Neural crest cell (in vitro differentiated cells): ENCODE data around the gene KBTBD3. TPM values are rescaled to one million over a fixed set of nuclear protein-coding genes. Genes with fewer than 3 reads are reported as not detected.
A peak's percentile ranks its signal among the peaks of the same experiment; 100 is the strongest.

Experiments
- DNase-seq: peaks from one replicate; pipeline ENCODE4 v3.0.0; 2021; ENCODE audit warnings: low read depth, mixed read lengths, low spot score
- H3K27ac Mint-ChIP-seq: one replicate; pipeline ENCODE4 v1.8.0; 2021; ENCODE audit warnings: mild to moderate bottlenecking, mixed read lengths; ENCODE audit not compliant: unreplicated experiment
- H3K27me3 Mint-ChIP-seq: 2 replicates; pipeline ENCODE4 v1.8.0; 2021; ENCODE audit warnings: low read depth, mild to moderate bottlenecking, mixed read lengths
- H3K36me3 Mint-ChIP-seq: 2 replicates; pipeline ENCODE4 v1.8.0; 2021; ENCODE audit warnings: low read depth, mild to moderate bottlenecking, mixed read lengths
- H3K4me1 Mint-ChIP-seq: 2 replicates; pipeline ENCODE4 v1.8.0; 2021; ENCODE audit warnings: mixed read lengths
- H3K4me3 Mint-ChIP-seq: one replicate; pipeline ENCODE4 v1.8.0; 2021; ENCODE audit warnings: mild to moderate bottlenecking, mixed read lengths
- H3K9me3 Mint-ChIP-seq: 2 replicates; pipeline ENCODE4 v1.8.0; 2021; ENCODE audit warnings: mixed read lengths
- CTCF ChIP-seq: fragments of 200-600 bp; sonication (generic); conservative IDR thresholded peaks from 2 replicates; pipeline ENCODE4 v1.5.0; 2021; ENCODE audit warnings: antibody characterized with exemption, mild to moderate bottlenecking
- total RNA-seq: library from RNA; stranded (reverse); gene quantifications from 2 replicates; pipeline ENCODE4 v1.2.1, GENCODE V29; 2021

KBTBD3 gene
- total RNA-seq, 1 donor from 2014 or later = 5.1 TPM

- Mint-ChIP-seq H3K4me3 (no peak overlapping the region), H3K27me3 (no peaks in the 10 kb centered on the region), H3K9me3 (peaks cover 5% of the 10 kb centered on the region), H3K4me1 (no peaks in the 10 kb centered on the region), H3K27ac (no peak overlapping the region), H3K36me3 (peaks cover 30% of the 10 kb centered on the region)
- TF ChIP-seq CTCF = no peak
- no peak for DNase-seq
These were observed 21.9 kb upstream of the KBTBD3 start for GRCh38 chr11:106098893-106099553.

DNA sequence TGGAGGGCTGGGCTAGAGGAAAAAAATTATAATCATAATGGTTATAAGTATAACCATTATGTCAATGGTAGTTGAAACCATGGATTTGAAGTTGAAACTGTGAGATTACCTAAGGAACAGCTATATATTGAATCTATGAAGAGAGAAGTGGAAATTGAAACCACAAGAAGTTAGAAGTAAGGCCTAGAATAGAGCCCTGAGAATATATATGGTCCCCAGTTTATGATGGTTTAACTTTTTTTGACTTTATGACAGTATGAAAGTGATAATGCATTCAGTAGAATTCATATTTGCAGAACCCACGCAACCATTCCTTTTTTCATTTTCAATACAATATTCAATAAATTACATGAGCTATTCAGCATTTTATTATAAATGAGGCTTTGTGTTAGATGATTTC lies 15.3 kb upstream of the KBTBD3 start:
- Mint-ChIP-seq H3K27ac (no peak overlapping the region), H3K36me3 (peaks cover 31% of the 10 kb centered on the region), H3K4me3 (no peak overlapping the region), H3K9me3 (no peaks in the 10 kb centered on the region), H3K27me3 (no peaks in the 10 kb centered on the region), H3K4me1 (peaks cover 7% of the 10 kb centered on the region)
- TF ChIP-seq CTCF = no peak
- no peak for DNase-seq

- H3K36me3 Mint-ChIP-seq = peaks cover 25% of the 10 kb centered on the region
- no peak for TF ChIP-seq CTCF
- H3K27me3 Mint-ChIP-seq = no peaks in the 10 kb centered on the region
- no peak for DNase-seq
- no peak overlapping the region for H3K4me3 Mint-ChIP-seq
- H3K27ac Mint-ChIP-seq = no peak overlapping the region
- H3K4me1 Mint-ChIP-seq = peaks cover 12% of the 10 kb centered on the region
- no peaks in the 10 kb centered on the region for H3K9me3 Mint-ChIP-seq
These were observed 14.5 kb upstream of the KBTBD3 start for GRCh38 chr11:106091480-106092123.

DNA sequence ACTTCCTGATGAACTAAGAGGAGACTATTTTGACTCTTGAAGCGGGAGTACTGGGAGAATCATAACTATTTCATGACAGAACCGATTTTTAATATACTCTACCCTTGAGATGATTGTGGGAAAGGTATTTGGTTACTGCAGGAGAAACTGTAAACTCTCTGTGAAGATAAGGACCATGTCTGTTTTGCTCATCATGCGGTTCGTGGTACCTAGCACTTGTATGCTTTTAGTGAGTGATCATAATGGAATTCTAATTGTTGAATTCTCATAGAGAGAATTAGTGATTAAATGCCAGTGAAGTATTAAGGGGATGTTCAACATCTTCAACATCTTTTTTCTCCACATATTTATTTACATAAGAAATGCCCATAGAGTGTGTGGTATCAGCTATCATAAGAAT lies 11.7 kb upstream of the KBTBD3 start:
- no peak overlapping the region for H3K4me3 Mint-ChIP-seq
- H3K9me3 Mint-ChIP-seq = no peaks in the 10 kb centered on the region
- no peak for DNase-seq

GRCh38 chr11:106087815-106088435 lies 10.8 kb upstream of the KBTBD3 start:
- Mint-ChIP-seq H3K4me1 (peaks cover 20% of the 10 kb centered on the region), H3K9me3 (no peaks in the 10 kb centered on the region), H3K4me3 (no peak overlapping the region), H3K36me3 (peaks cover 13% of the 10 kb centered on the region), H3K27me3 (no peaks in the 10 kb centered on the region), H3K27ac (no peak overlapping the region)
- TF ChIP-seq CTCF = peak; percentile 91
- peak; percentile 23 for DNase-seq

More for the DNA sequence above, 11.7 kb upstream of the KBTBD3 start:
- H3K4me1 Mint-ChIP-seq = peaks cover 20% of the 10 kb centered on the region
- no peak for TF ChIP-seq CTCF
- H3K27me3 Mint-ChIP-seq = no peaks in the 10 kb centered on the region
- H3K36me3 Mint-ChIP-seq = peaks cover 13% of the 10 kb centered on the region
- no peak overlapping the region for H3K27ac Mint-ChIP-seq
